ENCODE data around the gene ATN1. TPM values are rescaled to one million over a fixed set of nuclear protein-coding genes. Genes with fewer than 3 reads are reported as not detected.

ATN1 gene
- total and polyA plus RNA-seq, 9 of the 15 experiments (the other 6 are each of a cell fraction or from before 2014, with no cell fraction given), result 0.15 to 49.8 (median 2.7) TPM

DNA sequence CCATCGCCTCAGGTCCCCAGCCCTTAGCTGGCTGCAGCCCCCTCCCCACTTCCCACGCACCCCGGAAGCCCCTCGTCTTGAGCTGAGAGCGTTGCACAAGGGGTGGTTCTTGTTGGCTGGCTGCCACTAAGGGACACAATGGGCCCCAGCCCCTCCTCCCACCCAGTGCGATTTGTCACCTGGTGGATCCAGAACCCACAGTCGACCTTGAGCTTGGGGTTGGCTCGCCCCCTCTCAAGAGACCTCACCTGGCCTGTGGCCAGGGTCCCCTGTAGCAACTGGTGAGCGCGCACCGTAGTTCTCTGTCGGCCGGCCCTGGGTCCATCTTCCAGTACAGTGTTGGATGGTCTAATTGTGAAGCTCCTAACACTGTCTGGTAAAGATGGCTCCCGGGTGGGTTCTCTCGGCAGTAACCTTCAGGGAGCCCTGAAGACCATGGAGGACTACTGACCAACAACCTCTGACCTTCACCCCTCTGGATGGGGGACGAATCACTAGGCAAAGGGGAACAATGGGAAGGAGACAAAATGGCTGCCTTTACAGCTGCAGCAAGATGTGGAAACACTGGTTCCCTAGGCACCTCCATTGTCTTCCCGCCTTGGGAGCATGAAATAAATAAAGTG lies 36.1 kb downstream of the ATN1 start (continued):
- TF ChIP-seq ZNF717 (CRISPR knock-in tag; IDR thresholded peaks at IDR 0.05) (no peak), DNMT1 (IDR thresholded peaks at IDR 0.05) (no peak), NFE2 (IDR thresholded peaks at IDR 0.05; ENCODE audit: low read depth) (no peak), ZNF695 (CRISPR knock-in tag; IDR thresholded peaks at IDR 0.05) (no peak), RBFOX2 (IDR thresholded peaks at IDR 0.05; ENCODE audit: low read depth, low read length) (peak; percentile 54), ZNF140 (CRISPR knock-in tag; IDR thresholded peaks at IDR 0.05) (no peak), SRF (CRISPR knock-in tag; IDR thresholded peaks at IDR 0.05) (no peak), GATAD2A (IDR thresholded peaks at IDR 0.05) (no peak), ATF7 (IDR thresholded peaks at IDR 0.05) (no peak), ZNF263 (CRISPR knock-in tag; IDR thresholded peaks at IDR 0.05; ENCODE audit: borderline replicate concordance) (no peak), PTBP1 (IDR thresholded peaks at IDR 0.05; ENCODE audit: low read depth, low read length) (no peak), TRIM28 (IDR thresholded peaks at IDR 0.05) (no peak), PHB (CRISPR knock-in tag; IDR thresholded peaks at IDR 0.05) (no peak), SMARCE1 (IDR thresholded peaks at IDR 0.05) (no peak), NR2C1 (IDR thresholded peaks at IDR 0.05) (no peak), NR2C1 (tag; IDR thresholded peaks at IDR 0.05) (peak; percentile 67), JUND (IDR thresholded peaks at IDR 0.05; ENCODE audit: borderline replicate concordance, low read depth, low read length) (no peak), JUND (tag; IDR thresholded peaks at IDR 0.05; ENCODE audit: borderline replicate concordance, low read depth, low read length) (no peak; the same call in 2 of the 3 replicates), KLF10 (CRISPR knock-in tag; IDR thresholded peaks at IDR 0.05) (no peak), ZNF3 (CRISPR knock-in tag; IDR thresholded peaks at IDR 0.05) (no peak)
- TF ChIP-seq, protein P1, sequence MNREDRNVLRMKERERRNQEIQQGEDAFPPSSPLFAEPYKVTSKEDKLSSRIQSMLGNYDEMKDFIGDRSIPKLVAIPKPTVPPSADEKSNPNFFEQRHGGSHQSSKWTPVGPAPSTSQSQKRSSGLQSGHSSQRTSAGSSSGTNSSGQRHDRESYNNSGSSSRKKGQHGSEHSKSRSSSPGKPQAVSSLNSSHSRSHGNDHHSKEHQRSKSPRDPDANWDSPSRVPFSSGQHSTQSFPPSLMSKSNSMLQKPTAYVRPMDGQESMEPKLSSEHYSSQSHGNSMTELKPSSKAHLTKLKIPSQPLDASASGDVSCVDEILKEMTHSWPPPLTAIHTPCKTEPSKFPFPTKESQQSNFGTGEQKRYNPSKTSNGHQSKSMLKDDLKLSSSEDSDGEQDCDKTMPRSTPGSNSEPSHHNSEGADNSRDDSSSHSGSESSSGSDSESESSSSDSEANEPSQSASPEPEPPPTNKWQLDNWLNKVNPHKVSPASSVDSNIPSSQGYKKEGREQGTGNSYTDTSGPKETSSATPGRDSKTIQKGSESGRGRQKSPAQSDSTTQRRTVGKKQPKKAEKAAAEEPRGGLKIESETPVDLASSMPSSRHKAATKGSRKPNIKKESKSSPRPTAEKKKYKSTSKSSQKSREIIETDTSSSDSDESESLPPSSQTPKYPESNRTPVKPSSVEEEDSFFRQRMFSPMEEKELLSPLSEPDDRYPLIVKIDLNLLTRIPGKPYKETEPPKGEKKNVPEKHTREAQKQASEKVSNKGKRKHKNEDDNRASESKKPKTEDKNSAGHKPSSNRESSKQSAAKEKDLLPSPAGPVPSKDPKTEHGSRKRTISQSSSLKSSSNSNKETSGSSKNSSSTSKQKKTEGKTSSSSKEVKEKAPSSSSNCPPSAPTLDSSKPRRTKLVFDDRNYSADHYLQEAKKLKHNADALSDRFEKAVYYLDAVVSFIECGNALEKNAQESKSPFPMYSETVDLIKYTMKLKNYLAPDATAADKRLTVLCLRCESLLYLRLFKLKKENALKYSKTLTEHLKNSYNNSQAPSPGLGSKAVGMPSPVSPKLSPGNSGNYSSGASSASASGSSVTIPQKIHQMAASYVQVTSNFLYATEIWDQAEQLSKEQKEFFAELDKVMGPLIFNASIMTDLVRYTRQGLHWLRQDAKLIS (CRISPR knock-in tag; IDR thresholded peaks at IDR 0.05), result no peak
- TF ChIP-seq, protein P2, sequence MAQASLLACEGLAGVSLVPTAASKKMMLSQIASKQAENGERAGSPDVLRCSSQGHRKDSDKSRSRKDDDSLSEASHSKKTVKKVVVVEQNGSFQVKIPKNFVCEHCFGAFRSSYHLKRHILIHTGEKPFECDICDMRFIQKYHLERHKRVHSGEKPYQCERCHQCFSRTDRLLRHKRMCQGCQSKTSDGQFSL (CRISPR knock-in tag; IDR thresholded peaks at IDR 0.05), result no peak
- TF ChIP-seq, protein P2 (tag; IDR thresholded peaks at IDR 0.05), result peak in 1 of 2 experiments; percentile 53; a peak in 1 of 4 replicates
- TF ChIP-seq, protein P3, sequence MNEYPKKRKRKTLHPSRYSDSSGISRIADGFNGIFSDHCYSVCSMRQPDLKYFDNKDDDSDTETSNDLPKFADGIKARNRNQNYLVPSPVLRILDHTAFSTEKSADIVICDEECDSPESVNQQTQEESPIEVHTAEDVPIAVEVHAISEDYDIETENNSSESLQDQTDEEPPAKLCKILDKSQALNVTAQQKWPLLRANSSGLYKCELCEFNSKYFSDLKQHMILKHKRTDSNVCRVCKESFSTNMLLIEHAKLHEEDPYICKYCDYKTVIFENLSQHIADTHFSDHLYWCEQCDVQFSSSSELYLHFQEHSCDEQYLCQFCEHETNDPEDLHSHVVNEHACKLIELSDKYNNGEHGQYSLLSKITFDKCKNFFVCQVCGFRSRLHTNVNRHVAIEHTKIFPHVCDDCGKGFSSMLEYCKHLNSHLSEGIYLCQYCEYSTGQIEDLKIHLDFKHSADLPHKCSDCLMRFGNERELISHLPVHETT (CRISPR knock-in tag; conservative IDR thresholded peaks at IDR 0.05 in 1 of 2, IDR thresholded peaks at IDR 0.05 in 1 of 2), result no peak

All from K562 (cell line).